A549 (cell line): Measurements from ENCODE around the gene TEKTIP1.

Experiments
- CBX2 ChIP-seq: fragments of 200-600 bp; sonication (generic); IDR thresholded peaks from 2 replicates; pipeline ENCODE4 v1.6.1; 2016; ENCODE audit warnings: low read depth, mild to moderate bottlenecking, borderline replicate concordance
- CHD2 ChIP-seq: fragments of 150-350 bp; IDR thresholded peaks from 2 replicates; pipeline ENCODE4 v1.6.1; 2014; ENCODE audit warnings: low read length; ENCODE audit not compliant: partially characterized antibody
- E2F6 ChIP-seq: IDR thresholded peaks from 2 replicates; pipeline ENCODE4 v1.6.1; 2012; ENCODE audit warnings: low read depth, borderline replicate concordance
- RFX5 ChIP-seq: fragments of 450-650 bp; IDR thresholded peaks from 2 replicates; pipeline ENCODE4 v1.7.1; 2014; ENCODE audit warnings: antibody characterized with exemption, mild to moderate bottlenecking, moderate library complexity
- TP53 ChIP-seq: fragments of 250-450 bp; sonication (Bioruptor Pico); IDR thresholded peaks from 2 replicates; pipeline ENCODE4 v1.5.0; 2021; ENCODE audit warnings: mild to moderate bottlenecking, moderate library complexity
- ZFP36 ChIP-seq: fragments of 450-650 bp; IDR thresholded peaks from 2 replicates; pipeline ENCODE4 v1.6.1; 2014; ENCODE audit warnings: borderline replicate concordance; ENCODE audit not compliant: partially characterized antibody
- TF ChIP-seq, protein P1 (sequence below): IDR thresholded peaks from 2 replicates; pipeline ENCODE4 v1.6.1; 2012
- TF ChIP-seq, protein P2 (sequence below): fragments of >200 bp; sonication (Bioruptor Twin); formaldehyde crosslinking; IDR thresholded peaks from 3 replicates; pipeline ENCODE4 v1.5.1; 2016
- TF ChIP-seq, protein P3 (sequence below): fragments of 150-350 bp; IDR thresholded peaks from 2 replicates; pipeline ENCODE4 v1.6.1; 2014; ENCODE audit warnings: low read depth, mild to moderate bottlenecking, low read length

GRCh38 chr19:3570606-3571011 is 31.6 kb downstream of the TEKTIP1 start:
- TF ChIP-seq ZFP36 (no peak), TP53 (CRISPR knock-in tag) (no peak), E2F6 (no peak), CBX2 (no peak), RFX5 (no peak), CHD2 (no peak)
- TF ChIP-seq, protein P1, sequence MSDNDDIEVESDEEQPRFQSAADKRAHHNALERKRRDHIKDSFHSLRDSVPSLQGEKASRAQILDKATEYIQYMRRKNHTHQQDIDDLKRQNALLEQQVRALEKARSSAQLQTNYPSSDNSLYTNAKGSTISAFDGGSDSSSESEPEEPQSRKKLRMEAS = no peak
- TF ChIP-seq, protein P2, sequence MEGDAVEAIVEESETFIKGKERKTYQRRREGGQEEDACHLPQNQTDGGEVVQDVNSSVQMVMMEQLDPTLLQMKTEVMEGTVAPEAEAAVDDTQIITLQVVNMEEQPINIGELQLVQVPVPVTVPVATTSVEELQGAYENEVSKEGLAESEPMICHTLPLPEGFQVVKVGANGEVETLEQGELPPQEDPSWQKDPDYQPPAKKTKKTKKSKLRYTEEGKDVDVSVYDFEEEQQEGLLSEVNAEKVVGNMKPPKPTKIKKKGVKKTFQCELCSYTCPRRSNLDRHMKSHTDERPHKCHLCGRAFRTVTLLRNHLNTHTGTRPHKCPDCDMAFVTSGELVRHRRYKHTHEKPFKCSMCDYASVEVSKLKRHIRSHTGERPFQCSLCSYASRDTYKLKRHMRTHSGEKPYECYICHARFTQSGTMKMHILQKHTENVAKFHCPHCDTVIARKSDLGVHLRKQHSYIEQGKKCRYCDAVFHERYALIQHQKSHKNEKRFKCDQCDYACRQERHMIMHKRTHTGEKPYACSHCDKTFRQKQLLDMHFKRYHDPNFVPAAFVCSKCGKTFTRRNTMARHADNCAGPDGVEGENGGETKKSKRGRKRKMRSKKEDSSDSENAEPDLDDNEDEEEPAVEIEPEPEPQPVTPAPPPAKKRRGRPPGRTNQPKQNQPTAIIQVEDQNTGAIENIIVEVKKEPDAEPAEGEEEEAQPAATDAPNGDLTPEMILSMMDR = no peak
- TF ChIP-seq, protein P3, sequence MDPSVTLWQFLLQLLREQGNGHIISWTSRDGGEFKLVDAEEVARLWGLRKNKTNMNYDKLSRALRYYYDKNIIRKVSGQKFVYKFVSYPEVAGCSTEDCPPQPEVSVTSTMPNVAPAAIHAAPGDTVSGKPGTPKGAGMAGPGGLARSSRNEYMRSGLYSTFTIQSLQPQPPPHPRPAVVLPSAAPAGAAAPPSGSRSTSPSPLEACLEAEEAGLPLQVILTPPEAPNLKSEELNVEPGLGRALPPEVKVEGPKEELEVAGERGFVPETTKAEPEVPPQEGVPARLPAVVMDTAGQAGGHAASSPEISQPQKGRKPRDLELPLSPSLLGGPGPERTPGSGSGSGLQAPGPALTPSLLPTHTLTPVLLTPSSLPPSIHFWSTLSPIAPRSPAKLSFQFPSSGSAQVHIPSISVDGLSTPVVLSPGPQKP = no peak
